ENCODE measurements around the gene TUBG2. TPM values are rescaled to one million over a fixed set of nuclear protein-coding genes. Genes with fewer than 3 reads are reported as not detected.
A peak's percentile ranks its signal among the peaks of the same experiment; 100 is the strongest.
"Not testable (repeated sequence)": the region's sequence is repeated elsewhere in the genome, so short reads cannot be mapped to it uniquely, and the experiment has no call there.

The TUBG2 gene
- total RNA-seq, 1 experiment from 2014 or later: 23.8 TPM

DNA sequence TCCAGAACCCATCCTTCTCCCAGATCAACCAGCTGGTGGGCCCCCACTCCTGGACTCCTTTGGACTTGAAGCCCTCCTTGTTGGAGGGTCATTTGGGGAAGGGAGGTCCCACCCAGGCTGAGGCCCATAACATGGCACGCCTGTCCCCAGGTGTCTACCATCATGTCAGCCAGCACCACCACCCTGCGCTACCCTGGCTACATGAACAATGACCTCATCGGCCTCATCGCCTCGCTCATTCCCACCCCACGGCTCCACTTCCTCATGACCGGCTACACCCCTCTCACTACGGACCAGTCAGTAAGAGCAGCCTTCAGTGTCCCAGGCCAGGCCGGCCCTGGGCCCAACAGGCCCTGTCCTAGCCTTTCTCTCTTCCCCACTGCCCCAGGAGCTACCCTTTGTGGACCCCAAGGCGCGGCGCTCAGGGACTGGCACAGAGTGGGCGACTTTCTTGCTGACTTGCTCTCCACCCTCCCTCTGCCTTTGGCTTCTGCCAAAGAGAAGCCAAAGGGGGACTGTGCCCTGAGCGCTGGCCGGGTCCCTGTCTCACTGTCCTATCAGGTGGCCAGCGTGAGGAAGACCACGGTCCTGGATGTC lies 45.3 kb upstream of the TUBG2 start:
- intact Hi-C loops (cut with micrococcal nuclease; ENCODE audit: unreplicated experiment): no loop called here
- Histone ChIP-seq H3K36me3 (ENCODE audit: control insufficient read depth, insufficient read depth, low read length) (no peaks in the 10 kb centered on the region), H3K9me3 (no peaks in the 10 kb centered on the region), H3K4me3 (ENCODE audit: low read depth, low read length) (no peak overlapping the region), H3K4me1 (peaks cover 11% of the 10 kb centered on the region; the same call in 1 of the 2 replicates), H3K27me3 (replicated peaks; ENCODE audit: control insufficient read depth, insufficient read depth, low read length) (no peaks in the 10 kb centered on the region)
- no TSS peak for BruUV-seq (replicated peaks)
- peaks cover 41% of the 10 kb centered on the region for H3K36me3 Mint-ChIP-seq (ENCODE audit: insufficient read depth, unreplicated experiment)
- no peaks in the 10 kb centered on the region for H3K27me3 Mint-ChIP-seq (ENCODE audit: insufficient read depth, unreplicated experiment)
- H3K4me3 Mint-ChIP-seq (ENCODE audit: unreplicated experiment): no peak overlapping the region
- ChIA-PET POLR2A (interaction anchor here (0.5 kb wide), 1 partner anchor 9 kb away, joined by 6 read pairs; no protein-coding TSS in a partner anchor), CTCF (no interaction called here)
- TF ChIP-seq, protein P1, sequence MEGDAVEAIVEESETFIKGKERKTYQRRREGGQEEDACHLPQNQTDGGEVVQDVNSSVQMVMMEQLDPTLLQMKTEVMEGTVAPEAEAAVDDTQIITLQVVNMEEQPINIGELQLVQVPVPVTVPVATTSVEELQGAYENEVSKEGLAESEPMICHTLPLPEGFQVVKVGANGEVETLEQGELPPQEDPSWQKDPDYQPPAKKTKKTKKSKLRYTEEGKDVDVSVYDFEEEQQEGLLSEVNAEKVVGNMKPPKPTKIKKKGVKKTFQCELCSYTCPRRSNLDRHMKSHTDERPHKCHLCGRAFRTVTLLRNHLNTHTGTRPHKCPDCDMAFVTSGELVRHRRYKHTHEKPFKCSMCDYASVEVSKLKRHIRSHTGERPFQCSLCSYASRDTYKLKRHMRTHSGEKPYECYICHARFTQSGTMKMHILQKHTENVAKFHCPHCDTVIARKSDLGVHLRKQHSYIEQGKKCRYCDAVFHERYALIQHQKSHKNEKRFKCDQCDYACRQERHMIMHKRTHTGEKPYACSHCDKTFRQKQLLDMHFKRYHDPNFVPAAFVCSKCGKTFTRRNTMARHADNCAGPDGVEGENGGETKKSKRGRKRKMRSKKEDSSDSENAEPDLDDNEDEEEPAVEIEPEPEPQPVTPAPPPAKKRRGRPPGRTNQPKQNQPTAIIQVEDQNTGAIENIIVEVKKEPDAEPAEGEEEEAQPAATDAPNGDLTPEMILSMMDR (IDR thresholded peaks at IDR 0.05; ENCODE audit: insufficient read depth in 1 of 2, low read depth in 1 of 2, low read length in 1 of 2, severe bottlenecking in 1 of 2, unreplicated experiment in 1 of 2): no peak
- DNase-seq: no peak
- no peaks in the 10 kb centered on the region for H3K9me3 Mint-ChIP-seq (ENCODE audit: unreplicated experiment)
- peaks cover 7% of the 10 kb centered on the region for H3K4me1 Mint-ChIP-seq (ENCODE audit: low read depth, unreplicated experiment)
- H3K27ac Mint-ChIP-seq (ENCODE audit: unreplicated experiment): no peak overlapping the region

DNA sequence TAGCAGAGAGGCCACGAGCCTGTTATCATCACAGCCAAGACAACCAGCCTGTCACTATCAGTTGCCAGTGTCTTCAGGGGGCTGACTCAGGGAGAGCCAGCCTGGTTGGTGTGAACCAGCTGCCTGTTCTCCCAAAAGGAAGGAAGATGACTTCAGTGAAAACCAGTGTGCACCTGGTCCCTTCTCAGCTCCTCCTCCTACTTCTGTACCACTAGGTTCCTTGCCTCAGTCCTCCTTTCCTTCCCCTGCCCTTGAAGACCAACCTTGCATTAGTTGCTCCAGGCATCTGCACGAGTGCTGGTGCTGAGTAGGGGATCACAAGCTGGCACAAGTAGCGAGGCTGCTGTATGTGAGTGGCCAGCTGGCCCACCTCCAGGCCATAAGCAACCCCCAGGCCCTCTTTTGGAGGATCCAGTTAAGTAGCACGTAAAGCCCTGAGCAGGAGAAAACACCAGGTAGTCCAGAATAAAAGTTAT lies 41.1 kb upstream of the TUBG2 start:
- intact Hi-C loops (cut with micrococcal nuclease; ENCODE audit: unreplicated experiment): loop anchor here (1.0 kb wide), 3 partner anchors 41 to 145 kb away; partner anchors contain the start of gene TUBG2
- no peaks in the 10 kb centered on the region for H3K27me3 ChIP-seq (replicated peaks; ENCODE audit: control insufficient read depth, insufficient read depth, low read length)
- ChIA-PET POLR2A (interaction anchor here (0.5 to 1.9 kb wide), 5 partner anchors 9 to 92 kb away, joined by 3 to 12 read pairs (median 4); partner anchors contain the start of genes PLEKHH3, RETREG3 and TUBG1), CTCF (interaction anchor here (0.6 to 2.4 kb wide), 12 partner anchors 9 to 1734 kb away, joined by 3 to 29 read pairs (median 6); partner anchors contain the start of genes BECN1, PLEKHH3, RETREG3 and TUBG1)
- no TSS peak for BruUV-seq (replicated peaks)
- no peak for DNase-seq
- no peak overlapping the region for H3K4me3 ChIP-seq (ENCODE audit: low read depth, low read length)
- Mint-ChIP-seq H3K36me3 (ENCODE audit: insufficient read depth, unreplicated experiment) (peaks cover 26% of the 10 kb centered on the region), H3K4me3 (ENCODE audit: unreplicated experiment) (no peak overlapping the region), H3K9me3 (ENCODE audit: unreplicated experiment) (no peaks in the 10 kb centered on the region), H3K27me3 (ENCODE audit: insufficient read depth, unreplicated experiment) (no peaks in the 10 kb centered on the region), H3K4me1 (ENCODE audit: low read depth, unreplicated experiment) (peaks cover 10% of the 10 kb centered on the region), H3K27ac (ENCODE audit: unreplicated experiment) (no peak overlapping the region)
- no peaks in the 10 kb centered on the region for H3K9me3 ChIP-seq
- no peaks in the 10 kb centered on the region for H3K36me3 ChIP-seq (ENCODE audit: control insufficient read depth, insufficient read depth, low read length)
- H3K4me1 ChIP-seq: 0 out of 2 replicates have a peak, but pooled peaks cover 8% of the 10 kb centered on the region
- TF ChIP-seq, protein P1 (IDR thresholded peaks at IDR 0.05; ENCODE audit: insufficient read depth in 1 of 2, low read depth in 1 of 2, low read length in 1 of 2, severe bottlenecking in 1 of 2, unreplicated experiment in 1 of 2): no peak

GRCh38 chr17:42618442-42619150 lies 40.5 kb upstream of the TUBG2 start:
- Histone ChIP-seq H3K36me3 (ENCODE audit: control insufficient read depth, insufficient read depth, low read length) (no peaks in the 10 kb centered on the region), H3K9me3 (no peaks in the 10 kb centered on the region), H3K4me1 (0 out of 2 replicates have a peak, but pooled peaks cover 8% of the 10 kb centered on the region), H3K27me3 (replicated peaks; ENCODE audit: control insufficient read depth, insufficient read depth, low read length) (no peaks in the 10 kb centered on the region), H3K4me3 (ENCODE audit: low read depth, low read length) (no peak overlapping the region)
- H3K36me3 Mint-ChIP-seq (ENCODE audit: insufficient read depth, unreplicated experiment): peaks cover 21% of the 10 kb centered on the region
- H3K27ac Mint-ChIP-seq (ENCODE audit: unreplicated experiment): peak overlapping the region; percentile 30
- intact Hi-C loops (cut with micrococcal nuclease; ENCODE audit: unreplicated experiment): loop anchor here (1.0 kb wide), 3 partner anchors 41 to 145 kb away; partner anchors contain the start of gene TUBG2
- POLR2A ChIA-PET: interaction anchor here (0.5 to 1.9 kb wide), 5 partner anchors 10 to 92 kb away, joined by 3 to 12 read pairs (median 4); partner anchors contain the start of genes PLEKHH3, RETREG3 and TUBG1
- BruUV-seq (replicated peaks): no TSS peak
- peaks cover 10% of the 10 kb centered on the region for H3K4me1 Mint-ChIP-seq (ENCODE audit: low read depth, unreplicated experiment)
- TF ChIP-seq, protein P1 (IDR thresholded peaks at IDR 0.05; ENCODE audit: insufficient read depth in 1 of 2, low read depth in 1 of 2, low read length in 1 of 2, severe bottlenecking in 1 of 2, unreplicated experiment in 1 of 2): peak; percentile 38 to 90
- peak; percentile 79 for DNase-seq
- CTCF ChIA-PET: interaction anchor here (0.6 to 2.4 kb wide), 14 partner anchors 10 to 320 kb away, joined by 3 to 29 read pairs (median 5); partner anchors contain the start of genes BECN1, PLEKHH3, RETREG3 and TUBG1
- H3K4me3 Mint-ChIP-seq (ENCODE audit: unreplicated experiment): no peak overlapping the region
- no peaks in the 10 kb centered on the region for H3K9me3 Mint-ChIP-seq (ENCODE audit: unreplicated experiment)
- H3K27me3 Mint-ChIP-seq (ENCODE audit: insufficient read depth, unreplicated experiment): no peaks in the 10 kb centered on the region

- H3K27me3 Mint-ChIP-seq (ENCODE audit: insufficient read depth, unreplicated experiment); H3K27ac Mint-ChIP-seq (ENCODE audit: unreplicated experiment); DNase-seq; H3K4me3 Mint-ChIP-seq (ENCODE audit: unreplicated experiment); intact Hi-C loops (cut with micrococcal nuclease; ENCODE audit: unreplicated experiment); H3K9me3 Mint-ChIP-seq (ENCODE audit: unreplicated experiment); H3K4me3 ChIP-seq (ENCODE audit: low read depth, low read length); CTCF ChIA-PET; H3K27me3 ChIP-seq (replicated peaks; ENCODE audit: control insufficient read depth, insufficient read depth, low read length); H3K36me3 Mint-ChIP-seq (ENCODE audit: insufficient read depth, unreplicated experiment); H3K9me3 ChIP-seq; H3K36me3 ChIP-seq (ENCODE audit: control insufficient read depth, insufficient read depth, low read length); BruUV-seq (replicated peaks): not testable (repeated sequence)
- peaks cover 12% of the 10 kb centered on the region; the same call in 1 of the 2 replicates for H3K4me1 ChIP-seq
- POLR2A ChIA-PET: interaction anchor here (0.7 kb wide), 1 partner anchor 8 kb away, joined by 6 read pairs; no protein-coding TSS in a partner anchor
- H3K4me1 Mint-ChIP-seq (ENCODE audit: low read depth, unreplicated experiment): peaks cover 10% of the 10 kb centered on the region
Observed at GRCh38 chr17:42621987-42622386, 37.1 kb upstream of the TUBG2 start.

All from Caco-2 (cell line).